Middle frontal gyrus (tissue), 1 donor: ENCODE measurements around the gene GIPC3.

Experiments used
- DNase-seq: peaks from one replicate; pipeline ENCODE4 v3.0.0-alpha.2; 2015; ENCODE audit warnings: low spot score; ENCODE audit errors: extremely low spot score

The GIPC3 gene

DNA sequence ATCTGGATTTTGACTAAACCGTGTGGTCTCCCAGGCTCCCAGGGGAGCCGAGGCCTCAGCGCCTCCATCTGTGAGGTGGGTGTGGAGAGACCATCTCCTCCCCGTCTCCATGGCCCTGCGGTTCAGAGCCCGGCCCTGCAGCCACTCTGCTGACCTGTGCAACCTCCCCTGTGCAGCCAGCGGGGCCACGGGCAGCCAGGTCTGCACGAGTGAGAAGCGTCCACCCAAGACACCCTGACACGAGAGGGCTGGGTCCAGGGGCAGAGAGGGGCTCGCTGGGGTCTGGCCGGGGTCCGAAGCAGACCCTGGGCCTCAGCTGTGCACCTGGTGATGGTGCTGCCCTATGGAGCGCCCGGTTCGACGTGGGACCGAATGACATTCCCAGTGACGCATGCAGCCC, 51.7 kb downstream of the GIPC3 start:
- DNase-seq, result no peak

DNA sequence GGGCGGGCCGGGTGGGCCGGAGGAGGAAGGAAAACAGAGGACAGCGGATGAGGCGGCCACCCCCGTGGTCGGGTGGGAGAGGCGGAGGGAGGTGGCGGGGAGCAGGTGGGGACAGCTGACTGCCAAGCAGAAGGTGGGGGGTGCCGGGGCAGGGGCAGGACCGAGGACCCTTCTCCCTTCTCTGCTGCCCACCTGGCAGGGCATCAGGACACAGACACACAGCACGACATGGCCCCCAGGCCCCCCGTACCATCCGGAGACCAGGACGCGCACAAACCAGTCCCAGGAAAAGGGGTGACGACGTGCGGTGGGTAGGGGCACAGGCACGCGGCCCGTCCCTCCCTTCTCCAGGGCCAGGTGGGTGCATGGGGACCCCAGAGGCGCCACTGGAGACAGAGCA, 52.3 kb downstream of the GIPC3 start:
- DNase-seq, result no peak

DNA sequence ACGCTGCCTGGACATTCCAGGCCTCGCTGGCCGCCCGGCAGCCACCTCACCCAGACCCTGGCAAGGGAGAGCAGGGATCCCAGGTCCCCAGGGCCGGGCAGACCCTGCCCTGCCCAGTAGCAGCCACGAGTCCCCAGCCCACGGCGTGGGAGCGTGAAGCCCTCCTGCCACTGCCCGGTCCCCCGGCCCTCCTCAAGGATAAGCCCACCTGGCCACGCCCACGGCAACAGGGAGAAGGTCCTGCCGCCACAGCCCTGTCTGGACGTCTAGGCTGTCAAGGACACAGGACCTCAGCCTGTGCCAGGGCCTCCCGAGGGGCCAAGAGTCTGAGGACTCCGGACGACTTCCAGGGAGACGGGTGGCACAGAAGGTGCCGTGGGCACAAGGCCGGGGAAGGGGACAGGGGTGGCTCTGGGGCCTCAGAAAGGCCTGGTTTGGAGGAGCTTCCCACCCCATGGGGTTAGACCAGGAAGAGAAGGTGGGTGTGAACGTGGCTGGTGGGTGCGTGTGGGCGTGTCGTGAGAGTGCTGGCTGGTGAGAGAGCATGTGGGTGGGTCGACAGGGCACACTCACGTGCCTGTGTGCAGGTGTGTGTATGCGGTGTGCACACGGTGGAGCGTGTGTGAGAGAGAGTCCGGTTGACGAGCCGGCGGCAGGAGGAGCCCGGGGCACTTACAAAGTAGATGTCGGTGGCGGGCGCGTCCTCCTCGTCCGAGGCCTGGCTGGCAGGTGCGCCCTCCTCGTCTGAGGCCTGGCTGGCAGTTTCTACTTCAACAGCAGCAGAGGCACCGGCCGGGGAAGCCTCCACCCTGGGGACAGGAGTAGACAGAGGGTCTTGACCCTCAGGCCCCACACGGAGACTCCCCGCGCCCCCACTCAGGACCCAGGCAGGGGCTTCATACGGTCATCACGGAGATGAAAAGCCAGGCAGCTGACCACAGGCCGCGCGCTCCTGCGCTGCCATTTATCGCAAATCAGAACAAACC, 53.2 kb downstream of the GIPC3 start:
- DNase-seq, result no peak

DNA sequence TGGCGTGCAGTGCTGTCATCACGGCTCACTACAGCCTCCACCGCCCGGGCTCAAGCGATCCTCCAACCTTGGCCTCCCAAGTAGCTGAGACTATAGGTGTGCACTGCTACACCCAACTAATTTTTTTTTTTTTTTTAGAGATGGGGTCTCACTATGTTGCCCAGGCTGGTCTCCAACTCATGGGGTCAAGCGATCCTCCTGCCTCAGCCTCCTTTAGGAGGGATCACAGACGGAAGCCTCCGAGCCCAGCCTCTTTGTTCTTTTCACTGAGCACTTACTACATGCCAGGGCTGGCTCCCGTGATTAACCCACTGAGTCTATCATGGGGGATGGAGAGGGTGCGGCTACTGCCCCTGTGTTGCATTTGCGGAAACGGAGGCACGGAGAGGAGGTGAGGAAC, 54.2 kb downstream of the GIPC3 start:
- no peak for DNase-seq

DNA sequence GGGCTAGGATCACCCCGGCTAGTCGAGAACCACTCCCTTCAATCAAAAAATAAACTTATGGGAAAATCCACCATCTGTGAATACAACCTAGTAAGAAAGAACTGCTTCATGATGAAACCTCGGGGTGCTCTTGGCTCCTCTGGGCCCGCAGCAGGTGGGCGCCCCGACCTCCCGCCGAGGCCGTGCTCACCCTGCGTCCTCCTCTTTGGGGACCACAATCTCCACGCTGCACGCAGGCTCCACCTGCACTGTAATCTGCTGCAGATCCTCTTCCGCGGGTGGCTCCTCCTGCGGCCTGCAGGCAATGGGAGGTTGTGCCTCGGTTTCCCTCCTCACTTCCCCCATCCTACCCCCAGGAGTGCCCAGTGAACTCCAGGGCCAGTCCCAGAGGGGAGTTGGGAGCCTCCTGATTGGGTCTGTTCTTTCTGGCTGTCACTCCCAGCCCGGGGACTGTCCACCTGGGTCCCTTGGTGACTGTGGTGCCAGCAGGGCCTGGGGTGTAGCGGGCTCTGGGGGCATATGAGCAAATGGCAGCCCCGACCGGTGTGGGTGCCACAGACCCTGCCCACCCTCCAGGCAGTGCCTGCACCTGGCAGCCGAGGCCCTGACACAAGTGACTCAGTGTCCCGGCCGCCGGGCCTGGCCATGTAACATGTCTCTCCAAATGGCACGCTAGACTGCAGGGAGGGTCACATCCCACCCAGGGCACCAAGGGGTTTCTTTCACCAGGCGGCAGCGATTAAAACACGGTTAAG, 56.4 kb downstream of the GIPC3 start:
- no peak for DNase-seq

DNA sequence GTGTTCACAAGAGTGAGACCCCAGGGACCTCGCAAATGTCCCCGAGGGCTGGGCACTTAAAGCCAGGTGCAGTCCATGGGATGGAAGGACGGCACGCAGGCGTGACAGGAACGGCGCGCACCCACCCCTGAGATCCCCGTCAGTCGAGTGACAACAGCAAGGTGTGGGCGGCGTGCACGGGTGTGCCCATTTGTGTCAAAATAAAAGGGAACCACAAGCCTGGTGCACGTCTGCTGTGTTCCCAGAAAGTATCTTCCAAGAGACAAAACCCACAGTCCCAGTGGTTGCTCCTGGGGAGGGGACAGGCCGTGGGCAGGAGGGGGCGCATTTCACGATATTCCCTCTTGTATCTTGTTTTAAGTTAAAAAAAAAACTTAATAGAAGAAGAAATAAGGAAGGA, 57.0 kb downstream of the GIPC3 start:
- no peak for DNase-seq
